GM06990 (cell line): ENCODE data around the gene LYZL1.
"Not testable (repeated sequence)": the region's sequence is repeated elsewhere in the genome, so short reads cannot be mapped to it uniquely, and the experiment has no call there.

Experiments used
- DNase-seq: peaks from one replicate; pipeline ENCODE4 v3.0.0-alpha.2; 2011; ENCODE audit not compliant: insufficient read length; ENCODE audit errors: extremely low read depth
- H3K27me3 ChIP-seq: replicated peaks from 2 replicates; pipeline ENCODE4 v1.6.0; 2011; ENCODE audit warnings: low read length; ENCODE audit not compliant: control insufficient read depth, insufficient read depth
- H3K36me3 ChIP-seq: 2 replicates; pipeline ENCODE4 v1.5.1; 2011; ENCODE audit warnings: low read length; ENCODE audit not compliant: control insufficient read depth, insufficient read depth
- H3K4me3 ChIP-seq: replicated peaks from 2 replicates; pipeline ENCODE4 v1.5.1; 2011; ENCODE audit warnings: low read depth, mild to moderate bottlenecking, control low read depth, low read length
- TF ChIP-seq, protein P1 (sequence below): IDR thresholded peaks from 2 replicates; pipeline ENCODE4 v1.5.1; 2011; ENCODE audit warnings: low read length, control low read depth, mild to moderate bottlenecking, inconsistent platforms; ENCODE audit not compliant: insufficient read depth, poor library complexity, severe bottlenecking

Gene LYZL1

DNA sequence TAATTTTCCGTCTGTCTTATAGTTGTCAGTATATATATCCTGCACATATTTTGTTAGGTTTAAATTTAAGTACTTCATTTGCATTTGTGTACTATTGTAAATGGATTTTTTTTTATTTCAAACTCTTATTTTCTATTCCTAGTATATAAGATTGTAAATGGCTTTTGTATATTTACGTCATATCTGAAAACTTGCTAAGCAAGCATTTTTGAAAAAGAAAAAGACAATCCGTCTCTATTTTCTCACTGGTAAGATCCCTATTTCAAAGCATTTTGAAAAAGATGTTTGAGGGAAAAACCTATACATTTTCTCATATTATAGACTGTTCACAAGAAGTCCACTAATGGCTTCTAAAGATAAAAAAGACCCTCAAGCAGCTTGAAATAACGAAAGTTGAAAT lies 1.2 kb upstream of the LYZL1 start:
- no peak for DNase-seq
- Histone ChIP-seq H3K4me3 (no peak overlapping the region), H3K36me3 (no peaks in the 10 kb centered on the region), H3K27me3 (no peaks in the 10 kb centered on the region)
- TF ChIP-seq, protein P1, sequence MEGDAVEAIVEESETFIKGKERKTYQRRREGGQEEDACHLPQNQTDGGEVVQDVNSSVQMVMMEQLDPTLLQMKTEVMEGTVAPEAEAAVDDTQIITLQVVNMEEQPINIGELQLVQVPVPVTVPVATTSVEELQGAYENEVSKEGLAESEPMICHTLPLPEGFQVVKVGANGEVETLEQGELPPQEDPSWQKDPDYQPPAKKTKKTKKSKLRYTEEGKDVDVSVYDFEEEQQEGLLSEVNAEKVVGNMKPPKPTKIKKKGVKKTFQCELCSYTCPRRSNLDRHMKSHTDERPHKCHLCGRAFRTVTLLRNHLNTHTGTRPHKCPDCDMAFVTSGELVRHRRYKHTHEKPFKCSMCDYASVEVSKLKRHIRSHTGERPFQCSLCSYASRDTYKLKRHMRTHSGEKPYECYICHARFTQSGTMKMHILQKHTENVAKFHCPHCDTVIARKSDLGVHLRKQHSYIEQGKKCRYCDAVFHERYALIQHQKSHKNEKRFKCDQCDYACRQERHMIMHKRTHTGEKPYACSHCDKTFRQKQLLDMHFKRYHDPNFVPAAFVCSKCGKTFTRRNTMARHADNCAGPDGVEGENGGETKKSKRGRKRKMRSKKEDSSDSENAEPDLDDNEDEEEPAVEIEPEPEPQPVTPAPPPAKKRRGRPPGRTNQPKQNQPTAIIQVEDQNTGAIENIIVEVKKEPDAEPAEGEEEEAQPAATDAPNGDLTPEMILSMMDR = no peak

DNA sequence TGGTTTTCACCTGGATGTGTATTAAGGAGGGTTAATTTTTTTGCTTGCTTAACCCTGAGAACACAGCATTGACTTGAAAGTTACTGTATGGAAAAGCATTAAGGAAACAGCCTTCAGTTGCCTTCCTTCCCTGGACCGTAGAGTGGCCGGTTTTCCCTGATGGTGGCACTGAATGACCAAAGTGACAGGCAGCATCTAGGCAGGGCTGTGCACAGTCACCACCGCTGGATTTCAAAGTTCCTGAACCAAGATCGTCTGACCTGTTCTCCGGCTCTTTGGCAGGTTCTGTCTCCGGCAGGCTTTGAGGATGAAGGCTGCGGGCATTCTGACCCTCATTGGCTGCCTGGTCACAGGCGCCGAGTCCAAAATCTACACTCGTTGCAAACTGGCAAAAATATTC lies 2.7 kb downstream of the LYZL1 start:
- DNase-seq, H3K4me3 ChIP-seq, H3K27me3 ChIP-seq, H3K36me3 ChIP-seq: not testable (repeated sequence)

DNA sequence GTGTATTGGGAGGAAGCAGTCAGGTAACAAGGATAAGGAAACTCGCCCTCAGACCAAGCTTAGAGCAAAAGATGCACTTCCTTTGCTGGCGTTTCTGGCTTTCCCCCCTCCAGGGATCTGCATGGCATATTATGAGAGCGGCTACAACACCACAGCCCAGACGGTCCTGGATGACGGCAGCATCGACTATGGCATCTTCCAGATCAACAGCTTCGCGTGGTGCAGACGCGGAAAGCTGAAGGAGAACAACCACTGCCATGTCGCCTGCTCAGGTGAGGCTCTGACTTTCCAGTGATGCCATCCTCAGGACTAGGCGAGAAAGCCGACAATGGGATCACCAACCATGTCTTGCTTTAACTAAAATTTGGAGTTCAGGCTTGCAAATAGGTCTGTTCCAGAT lies 3.5 kb downstream of the LYZL1 start:
- H3K4me3 ChIP-seq, H3K27me3 ChIP-seq, H3K36me3 ChIP-seq, DNase-seq: not testable (repeated sequence)

DNA sequence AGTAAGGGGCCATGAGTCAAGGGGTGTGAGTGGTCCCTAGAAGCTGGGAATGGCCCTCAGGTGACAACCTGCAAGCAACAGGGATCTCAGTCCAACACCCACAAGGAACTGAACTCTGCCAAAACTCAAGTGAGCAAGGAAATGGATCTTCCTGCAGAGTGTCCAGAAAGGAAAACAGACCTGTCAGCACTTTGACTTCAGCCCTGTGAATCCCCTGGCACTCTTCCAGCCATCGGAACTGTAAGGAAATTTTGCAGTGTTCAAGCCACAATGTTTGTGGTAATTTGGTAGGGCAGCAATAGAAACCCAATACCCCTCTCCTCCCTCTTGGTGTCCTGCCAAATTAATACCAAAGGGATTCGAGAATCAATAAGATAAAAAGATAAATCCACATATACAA lies 6.9 kb downstream of the LYZL1 start:
- no peak for DNase-seq
- Histone ChIP-seq H3K4me3 (no peak overlapping the region), H3K36me3 (no peaks in the 10 kb centered on the region), H3K27me3 (no peaks in the 10 kb centered on the region)
- TF ChIP-seq, protein P1 = no peak

DNA sequence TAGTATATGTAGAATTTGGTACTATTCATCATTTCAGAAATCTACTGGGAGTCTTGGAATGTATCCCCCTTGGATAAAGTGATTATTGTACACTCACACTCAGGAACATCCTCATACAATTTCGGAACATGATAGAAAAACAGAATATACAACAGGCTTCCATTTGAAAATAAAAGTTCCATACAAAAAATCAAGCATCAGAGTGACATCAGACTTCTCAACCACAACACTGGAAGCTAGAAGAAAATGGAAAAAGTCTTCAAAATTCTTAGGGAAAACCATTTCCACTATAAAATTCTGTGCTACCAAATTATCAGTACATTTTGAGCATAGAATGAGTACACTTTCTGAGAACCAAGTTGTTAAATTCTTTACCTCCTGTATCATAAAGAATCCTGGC lies 8.8 kb downstream of the LYZL1 start:
- TF ChIP-seq, protein P1 = no peak
- DNase-seq = no peak
- H3K27me3 ChIP-seq = no peaks in the 10 kb centered on the region
- H3K36me3 ChIP-seq = no peaks in the 10 kb centered on the region
- H3K4me3 ChIP-seq = no peak overlapping the region

DNA sequence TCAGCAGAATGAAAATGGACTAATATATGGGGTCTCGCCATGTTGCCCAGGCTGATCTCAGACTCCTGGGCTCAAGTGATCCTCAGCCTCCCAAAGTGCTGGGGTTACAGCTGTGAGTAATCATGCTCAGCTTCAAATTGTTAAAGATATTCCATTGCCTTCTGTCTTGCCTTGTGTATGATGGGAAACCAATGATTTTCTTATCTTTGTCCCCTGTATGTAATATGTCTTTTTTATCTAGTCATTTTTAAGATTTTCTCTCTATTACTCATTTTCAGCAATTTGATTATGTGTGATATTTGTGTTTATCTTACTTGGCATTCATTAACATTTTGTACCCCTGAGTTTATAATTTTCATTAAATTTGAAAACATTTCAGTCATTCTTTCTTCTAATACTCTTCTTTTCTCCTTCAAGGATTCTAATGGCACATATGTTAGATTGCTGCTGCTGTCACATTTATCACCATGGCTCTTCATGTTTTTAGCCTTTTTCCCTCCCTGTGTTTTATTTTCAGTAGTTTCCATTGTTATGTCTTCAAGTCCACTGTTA lies 12.6 kb downstream of the LYZL1 start:
- TF ChIP-seq, protein P1 = no peak
- no peaks in the 10 kb centered on the region for H3K27me3 ChIP-seq
- H3K36me3 ChIP-seq = no peaks in the 10 kb centered on the region
- no peak for DNase-seq
- H3K4me3 ChIP-seq = no peak overlapping the region

DNA sequence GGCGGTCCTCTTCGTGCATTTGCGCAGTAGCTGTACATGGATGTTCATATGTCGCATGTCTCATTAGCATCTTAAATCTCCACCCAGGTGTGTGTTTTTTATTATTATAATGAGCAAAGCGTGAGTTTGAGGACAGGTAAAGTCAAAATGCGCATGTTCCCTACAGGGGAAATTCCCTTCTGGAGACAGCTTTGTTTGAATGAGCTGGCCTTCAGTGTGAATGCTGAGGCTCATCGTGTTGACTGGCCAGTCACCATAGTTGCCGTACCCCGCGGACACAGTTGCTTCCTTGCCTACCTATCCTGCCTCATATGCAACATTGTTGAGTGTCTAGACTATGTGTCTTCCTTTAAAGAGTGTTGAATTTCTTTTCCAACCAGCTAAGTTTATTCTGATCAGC lies 13.6 kb downstream of the LYZL1 start:
- no peaks in the 10 kb centered on the region for H3K36me3 ChIP-seq
- TF ChIP-seq, protein P1 = no peak
- no peak for DNase-seq
- no peaks in the 10 kb centered on the region for H3K27me3 ChIP-seq
- no peak overlapping the region for H3K4me3 ChIP-seq
